GM21717 (cell line): ENCODE data around the gene NDUFA8.

Source experiments
- ATAC-seq: cut with Tn5 transposase; IDR thresholded peaks from one replicate; pipeline ENCODE4 v1.9.1; 2021; ENCODE audit warnings: mild to moderate bottlenecking, moderate library complexity; ENCODE audit not compliant: unreplicated experiment

NDUFA8 gene

DNA sequence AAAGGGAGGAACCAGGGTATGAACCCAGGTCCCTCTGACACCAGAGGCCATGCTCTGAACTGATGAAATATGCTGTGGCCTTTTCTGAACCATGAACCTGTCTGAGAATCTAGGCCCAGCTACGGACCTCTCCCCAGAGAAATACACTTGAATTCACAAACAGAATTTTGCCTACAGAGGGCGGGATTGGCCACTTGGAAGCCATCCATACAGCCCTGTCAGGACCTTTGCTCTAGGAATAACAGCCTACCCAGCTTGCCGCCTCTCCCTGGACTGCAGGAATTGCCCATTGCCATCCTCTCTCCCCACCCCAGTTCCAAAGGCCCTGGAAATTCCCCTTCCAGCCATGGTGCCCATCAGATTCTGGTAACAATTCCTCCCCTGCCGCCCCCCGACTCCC is 26.7 kb upstream of the NDUFA8 start:
- no peak for ATAC-seq

DNA sequence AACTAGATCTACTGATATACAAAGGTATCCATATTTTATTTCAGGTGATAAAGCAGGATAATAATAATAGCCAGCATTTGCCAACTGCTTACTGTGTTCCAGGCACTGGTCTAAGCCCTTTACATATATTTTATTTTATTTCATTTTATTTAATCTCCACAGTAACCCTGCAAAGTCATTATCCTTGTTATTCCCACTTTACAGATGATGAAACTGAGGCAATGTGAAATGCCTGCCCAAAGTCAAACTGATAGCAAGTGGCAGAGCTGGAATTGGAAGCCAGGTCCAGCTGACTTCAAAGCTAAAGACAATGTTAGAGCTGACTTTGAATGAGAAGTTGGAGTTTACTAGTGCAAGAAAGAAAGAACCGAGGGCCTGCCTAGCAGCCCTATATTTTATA is 25.0 kb upstream of the NDUFA8 start:
- ATAC-seq = no peak

GRCh38 chr9:122183501-122183900 is 23.9 kb upstream of the NDUFA8 start:
- no peak for ATAC-seq

DNA sequence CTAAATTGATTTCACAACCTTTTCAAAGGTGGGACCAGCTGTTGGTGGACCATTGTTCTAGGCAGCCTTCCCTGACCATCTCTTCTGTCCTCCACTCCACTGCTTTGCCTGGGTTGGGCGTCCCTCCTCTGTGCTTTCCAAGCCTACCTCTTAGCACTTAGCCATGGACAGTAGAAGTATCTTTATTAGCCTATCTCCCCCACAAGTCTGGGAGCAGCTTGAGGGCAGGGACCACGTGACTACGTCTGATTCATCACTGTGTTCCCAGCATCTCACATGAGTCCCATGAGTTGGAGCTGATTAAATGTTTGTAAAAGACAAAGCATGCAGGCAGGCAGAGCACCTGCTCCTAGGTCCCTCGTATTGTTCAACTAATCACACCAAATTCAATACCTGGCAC is 21.1 kb upstream of the NDUFA8 start:
- ATAC-seq = no peak

- no peak for ATAC-seq
These were observed 20.1 kb upstream of the NDUFA8 start for GRCh38 chr9:122179690-122180074.

GRCh38 chr9:122179054-122179689 is 19.6 kb upstream of the NDUFA8 start:
- ATAC-seq = no peak

DNA sequence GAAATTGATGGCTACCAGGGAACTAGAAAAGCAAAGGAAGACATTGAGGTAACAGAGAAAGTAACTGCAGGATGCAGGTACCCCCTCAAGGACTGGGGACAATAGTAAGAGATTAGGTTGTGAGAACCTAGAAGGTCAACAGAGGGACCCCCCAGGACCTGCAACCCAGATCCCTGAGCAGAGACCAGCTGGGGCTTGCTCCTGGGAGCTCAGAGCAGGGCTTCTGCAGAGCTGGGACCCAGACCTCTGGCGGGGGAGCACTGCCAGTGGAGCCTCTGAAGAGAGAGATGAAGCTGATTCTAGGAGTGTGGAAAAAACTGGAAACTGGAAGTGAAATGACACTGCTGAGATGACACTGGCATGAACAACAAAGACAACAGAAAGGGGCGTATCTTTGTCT is 17.3 kb upstream of the NDUFA8 start:
- no peak for ATAC-seq

GRCh38 chr9:122173670-122174069 is 14.1 kb upstream of the NDUFA8 start:
- no peak for ATAC-seq

DNA sequence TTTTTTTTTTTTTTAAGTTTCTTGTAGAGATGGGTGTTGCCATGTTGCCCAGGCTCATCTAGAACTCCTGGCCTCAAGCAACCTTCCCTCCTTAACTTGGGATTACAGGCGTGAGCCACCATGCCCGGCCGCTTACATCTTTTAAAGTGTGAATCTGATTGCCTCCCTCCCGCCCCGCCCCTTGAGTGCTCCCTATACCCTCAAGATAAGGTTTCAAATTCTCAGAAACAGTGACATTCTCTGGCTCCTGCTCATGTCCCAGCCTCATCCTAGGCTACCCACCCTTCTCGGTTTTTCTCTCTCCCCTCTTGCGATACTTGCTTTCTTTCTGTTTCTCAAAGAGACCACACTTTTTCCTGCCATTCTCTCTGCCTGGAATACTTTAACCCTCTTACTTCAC is 12.6 kb upstream of the NDUFA8 start:
- no peak for ATAC-seq

- no peak for ATAC-seq
These were observed 8.8 kb upstream of the NDUFA8 start for GRCh38 chr9:122168356-122168755.

DNA sequence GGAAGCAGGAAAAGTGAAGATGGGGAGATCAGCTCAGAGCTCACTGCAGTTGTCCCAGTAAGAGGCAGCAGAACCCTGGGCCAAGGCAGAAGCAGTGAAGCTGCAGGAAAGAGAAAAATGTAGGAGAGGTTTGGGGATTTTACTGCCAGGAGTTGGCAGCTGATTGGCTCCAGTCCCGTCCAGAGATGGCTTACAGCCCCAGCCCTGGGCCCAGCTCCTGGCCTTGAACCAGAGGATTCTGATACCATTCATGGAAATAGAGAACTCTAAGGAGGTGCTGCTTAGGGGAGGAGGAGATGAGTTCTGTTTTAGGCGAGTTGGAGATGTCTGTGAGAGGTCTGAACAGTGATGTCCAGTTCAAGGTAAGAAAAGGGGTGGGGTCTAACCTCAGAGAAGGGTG is 4.7 kb upstream of the NDUFA8 start:
- no peak for ATAC-seq

- ATAC-seq = no peak
These were observed 2.8 kb upstream of the NDUFA8 start for GRCh38 chr9:122162415-122162814.

GRCh38 chr9:122159925-122160246 is 307 bp upstream of the NDUFA8 start:
- ATAC-seq = peak; percentile 1

DNA sequence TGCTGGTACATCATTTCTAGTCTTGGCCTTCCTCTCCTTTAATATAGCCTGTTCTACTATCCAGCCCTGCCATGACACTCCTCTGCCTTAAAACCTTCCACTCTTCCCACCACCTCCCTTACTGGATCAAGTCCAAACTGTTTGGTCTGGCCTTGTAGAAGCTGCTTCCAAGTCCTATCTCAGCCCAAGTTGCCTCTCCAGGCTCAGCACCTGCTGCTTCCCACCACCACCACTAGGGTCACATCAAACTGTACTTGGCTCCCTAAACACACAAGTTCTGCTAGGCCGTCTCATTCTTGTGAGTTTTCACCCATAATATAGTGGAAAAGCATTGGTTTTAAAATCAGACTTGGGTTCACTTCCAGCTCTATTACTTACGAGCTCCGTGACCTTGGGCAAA is 1.4 kb downstream of the NDUFA8 start:
- no peak for ATAC-seq

GRCh38 chr9:122155796-122156195 is 3.8 kb downstream of the NDUFA8 start:
- no peak for ATAC-seq

DNA sequence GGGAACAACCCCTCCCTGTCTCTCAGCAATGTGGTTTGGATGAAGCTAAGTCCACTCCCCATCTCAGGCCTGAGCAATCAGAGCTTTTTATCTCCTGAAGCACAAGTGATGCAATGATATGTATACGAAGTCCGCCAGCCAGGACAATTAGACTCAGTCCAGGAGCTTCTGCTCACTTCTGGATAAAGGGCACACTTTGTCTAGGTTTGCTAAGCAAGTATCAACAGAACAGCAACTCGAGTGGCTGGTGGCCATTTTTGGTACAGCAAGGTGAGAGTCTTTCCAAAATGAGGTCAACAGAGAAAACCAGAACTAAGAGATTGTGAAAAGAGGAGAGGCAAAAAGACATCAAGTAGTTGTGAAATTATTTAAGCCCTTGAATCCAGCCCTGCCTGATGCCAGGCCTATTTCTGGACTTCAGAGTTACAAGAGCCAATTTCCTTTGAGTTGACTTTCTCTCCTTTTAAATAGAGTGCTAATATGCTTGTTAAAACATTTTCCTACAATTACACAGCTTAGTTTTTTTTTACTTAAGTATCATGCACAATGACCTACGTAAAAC is 8.2 kb downstream of the NDUFA8 start:
- ATAC-seq = no peak

- ATAC-seq = no peak
These were observed 14.1 kb downstream of the NDUFA8 start for GRCh38 chr9:122145592-122145863.

DNA sequence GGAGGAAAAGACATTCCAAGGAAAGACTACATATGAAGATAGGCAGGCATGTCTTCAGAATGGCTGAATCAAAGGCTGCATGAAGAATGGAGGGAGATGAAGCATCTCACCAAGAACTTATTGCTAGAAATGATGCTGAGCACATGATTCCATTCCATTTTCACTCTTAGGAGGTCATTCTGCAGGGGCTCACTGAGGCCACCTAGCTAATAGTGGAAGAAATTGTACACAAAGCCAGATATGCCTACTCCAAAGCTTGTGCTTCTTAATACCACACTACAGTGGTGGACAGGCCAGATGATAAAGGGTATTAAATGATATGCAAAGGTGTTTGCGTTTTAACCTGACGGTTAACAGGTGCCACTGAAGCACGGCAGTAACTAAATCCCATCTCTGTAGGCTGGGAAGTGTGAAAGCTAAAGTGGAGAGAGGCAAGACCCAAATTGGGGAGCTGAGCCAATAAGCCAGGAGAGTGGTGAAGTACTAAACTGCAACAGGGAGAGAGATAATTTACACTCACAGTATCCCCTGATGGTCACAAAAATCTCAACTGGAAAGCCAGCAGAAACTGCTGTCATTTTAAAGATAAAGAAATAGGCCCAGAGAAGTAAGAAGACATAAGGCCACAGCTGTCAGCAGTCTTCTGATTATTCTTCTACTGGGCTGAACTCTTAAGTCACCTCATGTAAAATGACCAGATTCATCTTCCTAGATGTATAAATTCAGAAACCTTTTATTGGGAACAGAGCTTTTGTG is 14.6 kb downstream of the NDUFA8 start:
- no peak for ATAC-seq

DNA sequence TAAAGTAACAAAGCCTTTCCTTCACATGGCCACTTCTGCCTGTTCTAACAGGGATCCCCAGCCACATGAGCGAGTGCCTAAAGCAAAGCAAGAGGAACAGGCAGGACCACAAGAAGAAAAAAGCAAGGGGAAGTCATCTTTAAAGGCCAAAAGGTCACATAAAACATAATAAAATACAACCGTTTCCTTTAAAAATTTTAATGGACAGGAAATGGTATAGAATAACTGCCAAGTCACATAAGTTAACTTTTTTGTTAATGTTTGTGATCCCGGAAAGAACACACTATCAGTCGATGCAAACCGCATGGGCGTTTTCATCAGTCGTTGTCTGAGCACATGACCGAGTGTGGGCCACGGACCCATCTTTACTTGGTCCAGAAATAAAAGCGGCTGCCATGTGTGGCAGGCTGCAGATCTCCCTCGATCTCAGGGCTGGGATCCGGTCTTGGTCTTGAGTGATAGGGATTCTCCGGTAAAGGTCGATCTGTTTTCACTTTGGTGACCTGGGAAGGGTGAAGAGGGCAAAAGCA is 15.6 kb downstream of the NDUFA8 start:
- no peak for ATAC-seq

DNA sequence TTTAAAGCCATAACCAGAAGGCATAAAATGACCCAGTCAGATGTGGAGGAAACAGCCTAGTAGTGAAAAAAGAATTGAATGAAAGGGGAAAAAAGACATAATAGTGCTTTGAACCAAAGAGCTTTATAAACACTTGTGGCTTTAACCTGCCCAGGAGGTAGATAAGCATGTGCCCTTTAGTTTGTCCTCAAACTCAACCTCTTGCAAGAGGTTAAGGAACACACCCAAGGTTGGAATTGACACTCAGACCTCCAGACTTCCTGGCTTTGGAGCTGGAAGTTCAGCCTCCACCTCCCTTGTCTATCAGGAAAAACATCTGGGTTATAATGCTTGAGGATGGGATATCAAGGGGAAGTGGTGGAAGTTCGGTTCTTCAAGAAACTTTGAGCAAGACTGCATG is 16.3 kb downstream of the NDUFA8 start:
- no peak for ATAC-seq

GRCh38 chr9:122141671-122142070 is 17.9 kb downstream of the NDUFA8 start:
- no peak for ATAC-seq

GRCh38 chr9:122140368-122141193 is 19.0 kb downstream of the NDUFA8 start:
- no peak for ATAC-seq
